Measurements from ENCODE around the gene RNGTT. TPM values are rescaled to one million over a fixed set of nuclear protein-coding genes. Genes with fewer than 3 reads are reported as not detected.
"Not testable (repeated sequence)": the region's sequence is repeated elsewhere in the genome, so short reads cannot be mapped to it uniquely, and the experiment has no call there.

RNGTT gene
- total RNA-seq, 1 donor from 2014 or later = 12.3 TPM

- no peak for DNase-seq
- no peak for TF ChIP-seq CTCF (IDR thresholded peaks at IDR 0.05)
- Histone ChIP-seq H3K36me3 (no peaks in the 10 kb centered on the region), H3K27ac (no peak overlapping the region), H3K27me3 (no peaks in the 10 kb centered on the region), H3K4me1 (peaks cover 10% of the 10 kb centered on the region), H3K9me3 (no peaks in the 10 kb centered on the region), H3K4me3 (no peak overlapping the region)
- no peak for ATAC-seq
- intact Hi-C loops (cut with DNase I) = no loop called here
These were observed 49.2 kb downstream of the RNGTT start for GRCh38 chr6:88914180-88914579.

DNA sequence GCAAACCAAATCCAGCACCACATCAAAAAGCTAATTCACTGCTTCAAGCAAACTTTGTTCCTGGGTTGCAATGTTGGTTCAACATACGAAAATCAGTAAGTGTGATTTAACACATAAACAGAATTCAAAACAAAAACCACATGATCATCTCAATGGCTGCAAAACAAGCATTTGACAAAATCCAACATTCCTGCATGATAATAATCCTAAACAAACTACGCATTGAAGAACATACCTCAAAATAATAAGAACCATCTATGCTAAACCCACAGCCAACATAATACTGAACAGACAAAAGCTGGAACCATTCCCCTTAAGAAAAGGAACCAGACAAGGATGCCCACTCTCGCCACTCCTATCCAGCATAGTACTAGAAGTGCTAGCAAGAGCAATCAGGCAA, 49.9 kb downstream of the RNGTT start:
- no peaks in the 10 kb centered on the region for H3K36me3 ChIP-seq
- DNase-seq = no peak
- H3K9me3 ChIP-seq = no peaks in the 10 kb centered on the region
- TF ChIP-seq CTCF (IDR thresholded peaks at IDR 0.05) = no peak
- no peak for ATAC-seq
- no peaks in the 10 kb centered on the region for H3K27me3 ChIP-seq
- no peak overlapping the region for H3K4me3 ChIP-seq
- no peak overlapping the region for H3K27ac ChIP-seq
- peaks cover 10% of the 10 kb centered on the region for H3K4me1 ChIP-seq
- intact Hi-C loops (cut with DNase I) = no loop called here

DNA sequence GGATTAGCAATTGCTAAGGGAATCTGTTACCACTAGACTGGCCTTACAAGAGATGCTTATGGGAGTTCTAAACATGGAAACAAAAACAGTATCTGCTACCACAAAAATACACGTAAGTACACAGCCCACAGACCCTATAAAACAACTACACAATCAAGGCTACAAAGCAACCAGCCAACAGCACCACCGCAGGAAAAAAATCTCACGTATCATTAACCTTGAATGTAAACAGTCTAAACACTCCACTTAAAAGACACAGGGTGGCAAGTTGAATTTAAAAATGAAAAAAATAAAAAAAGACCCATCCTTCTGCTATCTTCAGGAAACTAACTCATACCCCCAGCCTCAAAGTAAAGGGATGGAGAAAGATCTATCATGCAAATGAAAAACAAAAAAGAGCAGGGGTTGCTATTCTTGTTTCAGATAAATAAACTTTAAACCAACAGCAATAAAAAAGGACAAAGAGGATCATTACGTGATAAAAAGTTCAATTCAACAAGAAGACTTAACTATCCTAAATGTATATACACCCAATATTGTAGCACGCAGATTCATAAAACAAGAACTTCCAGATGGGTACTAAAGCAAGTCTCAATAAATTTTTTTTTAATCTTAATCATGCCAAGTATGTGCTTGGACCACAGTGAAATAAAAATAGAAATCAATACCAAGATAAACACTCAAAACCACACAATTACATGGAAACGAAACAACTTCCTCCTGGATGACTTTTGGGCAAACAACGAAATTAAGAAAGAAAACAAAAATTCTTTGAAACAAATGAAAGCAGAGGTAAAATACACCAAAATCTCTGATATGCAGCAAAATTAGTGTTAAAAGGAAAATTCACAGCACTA, 52.3 kb downstream of the RNGTT start:
- no peaks in the 10 kb centered on the region for H3K27me3 ChIP-seq
- H3K9me3 ChIP-seq = no peaks in the 10 kb centered on the region
- TF ChIP-seq CTCF (IDR thresholded peaks at IDR 0.05) = no peak
- no peak overlapping the region for H3K27ac ChIP-seq
- H3K4me1 ChIP-seq = peaks cover 10% of the 10 kb centered on the region
- DNase-seq (no peak), ATAC-seq (no peak)
- H3K4me3 ChIP-seq = no peak overlapping the region
- no peaks in the 10 kb centered on the region for H3K36me3 ChIP-seq
- intact Hi-C loops (cut with DNase I) = no loop called here

- Histone ChIP-seq H3K36me3 (peaks cover 15% of the 10 kb centered on the region), H3K4me3 (no peak overlapping the region), H3K4me1 (peaks cover 10% of the 10 kb centered on the region), H3K27ac (no peak overlapping the region), H3K27me3 (no peaks in the 10 kb centered on the region), H3K9me3 (no peaks in the 10 kb centered on the region)
- TF ChIP-seq CTCF (IDR thresholded peaks at IDR 0.05) = no peak
- no peak for DNase-seq
- intact Hi-C loops (cut with DNase I) = no loop called here
- peak; percentile 40 for ATAC-seq
These were observed 54.5 kb downstream of the RNGTT start for GRCh38 chr6:88908598-88909548.

DNA sequence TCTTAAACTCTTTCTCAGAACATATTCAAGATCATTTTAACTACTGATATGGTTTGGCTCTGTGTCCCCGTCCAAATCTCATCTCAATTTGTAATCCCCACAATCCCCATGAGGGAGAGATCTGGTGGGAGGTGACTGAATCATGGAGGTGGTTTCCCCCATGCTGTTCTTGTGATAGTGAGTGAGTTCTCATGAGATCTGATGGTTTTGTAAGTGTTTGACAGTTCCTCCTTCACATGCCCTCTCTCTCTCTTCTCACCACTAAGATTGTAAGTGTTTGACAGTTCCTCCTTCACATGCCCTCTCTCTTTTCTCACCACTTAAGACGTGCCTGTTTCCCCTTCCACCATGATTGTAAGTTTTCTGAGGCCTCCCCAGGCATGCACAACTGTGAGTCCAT, 56.3 kb downstream of the RNGTT start:
- intact Hi-C loops (cut with DNase I); H3K27ac ChIP-seq; H3K27me3 ChIP-seq; H3K4me3 ChIP-seq; H3K9me3 ChIP-seq; DNase-seq: not testable (repeated sequence)
- peaks cover 10% of the 10 kb centered on the region for H3K4me1 ChIP-seq
- peak; percentile 36 for ATAC-seq
- peaks cover 23% of the 10 kb centered on the region for H3K36me3 ChIP-seq
